Measurements from ENCODE around the gene POGZ. TPM values are rescaled to one million over a fixed set of nuclear protein-coding genes. Genes with fewer than 3 reads are reported as not detected.
"Not testable (repeated sequence)": the region's sequence is repeated elsewhere in the genome, so short reads cannot be mapped to it uniquely, and the experiment has no call there.

The POGZ gene
- total and polyA plus RNA-seq, 2 of the 13 experiments (the other 11 are each of a cell fraction or from before 2014, with no cell fraction given): 15.3 to 45.6 TPM

DNA sequence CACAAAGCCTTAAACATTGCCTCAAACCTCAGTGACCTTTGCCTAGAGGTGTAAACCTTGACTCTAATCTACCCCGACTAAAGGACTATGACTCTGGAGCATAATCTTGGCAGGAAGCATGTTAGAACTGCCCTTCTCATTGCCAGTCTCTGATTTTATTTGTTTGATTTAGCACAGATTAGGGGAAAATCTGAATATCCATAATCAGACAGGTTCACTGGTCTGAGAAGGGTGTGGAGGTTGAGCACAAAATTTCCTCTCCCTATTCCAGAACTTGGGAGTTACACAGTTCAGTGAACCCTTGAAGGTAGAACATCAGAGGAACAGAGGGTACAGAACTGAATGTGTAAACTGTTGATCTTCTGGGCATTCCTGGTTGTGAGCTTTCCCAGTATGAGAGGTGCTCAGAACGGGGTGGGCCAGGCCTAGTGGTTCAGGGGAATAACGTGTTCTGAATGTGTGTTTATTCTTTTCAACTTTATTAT, 68.2 kb downstream of the POGZ start (continued):
- TF ChIP-seq, protein P1, sequence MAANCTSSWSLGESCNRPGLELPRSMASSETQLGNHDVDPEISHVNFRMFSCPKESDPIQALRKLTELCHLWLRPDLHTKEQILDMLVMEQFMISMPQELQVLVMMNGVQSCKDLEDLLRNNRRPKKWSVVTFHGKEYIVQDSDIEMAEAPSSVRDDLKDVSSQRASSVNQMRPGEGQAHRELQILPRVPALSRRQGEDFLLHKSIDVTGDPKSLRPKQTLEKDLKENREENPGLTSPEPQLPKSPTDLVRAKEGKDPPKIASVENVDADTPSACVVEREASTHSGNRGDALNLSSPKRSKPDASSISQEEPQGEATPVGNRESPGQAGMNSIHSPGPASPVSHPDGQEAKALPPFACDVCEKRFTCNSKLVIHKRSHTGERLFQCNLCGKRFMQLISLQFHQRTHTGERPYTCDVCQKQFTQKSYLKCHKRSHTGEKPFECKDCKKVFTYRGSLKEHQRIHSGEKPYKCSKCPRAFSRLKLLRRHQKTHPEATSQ (CRISPR knock-in tag; IDR thresholded peaks at IDR 0.05; ENCODE audit: borderline replicate concordance): no peak

DNA sequence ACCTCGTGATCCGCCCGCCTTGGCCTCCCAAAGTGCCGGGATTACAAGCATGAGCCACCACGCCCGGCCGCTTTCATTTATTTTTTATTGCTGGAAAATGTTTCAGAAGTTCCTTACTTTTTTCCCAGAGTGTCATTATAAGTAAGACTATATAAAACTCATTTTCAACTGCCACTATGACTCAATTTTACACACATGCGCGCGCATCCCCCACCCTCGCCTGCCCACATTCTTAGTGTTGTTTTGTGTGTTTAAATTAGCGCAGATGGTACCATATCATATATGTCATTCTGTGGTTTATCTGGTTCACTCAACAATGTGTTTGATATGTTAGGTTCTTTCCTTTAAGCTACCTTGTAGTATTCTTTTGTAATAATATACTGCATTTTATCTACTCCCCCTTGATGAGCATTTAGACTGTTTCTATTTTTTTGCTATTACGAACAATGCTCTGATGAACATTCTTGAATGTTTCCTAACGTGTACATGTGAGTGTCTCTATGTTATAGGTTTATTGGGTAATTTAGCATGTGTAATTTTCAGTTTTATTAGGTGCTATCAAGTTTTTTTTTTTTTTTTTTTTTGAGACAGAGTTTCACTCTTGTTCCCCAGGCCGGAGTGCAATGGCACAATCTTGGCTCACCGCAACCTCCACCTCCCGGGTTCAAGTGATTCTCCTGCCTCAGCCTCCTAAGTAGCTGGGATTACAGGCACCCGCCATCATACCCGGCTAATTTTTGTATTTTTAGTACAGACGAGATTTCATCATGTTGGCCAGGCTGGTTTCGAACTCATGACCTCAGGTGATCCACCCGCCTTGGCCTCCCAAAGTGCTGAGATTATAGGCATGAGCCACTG, 68.8 kb downstream of the POGZ start:
- H3K4me2 ChIP-seq (ENCODE audit: low read depth, low read length); DNase-seq (ENCODE audit: low spot score); H3K27ac ChIP-seq (ENCODE audit: extremely low read length, insufficient read depth, low read length); in situ Hi-C loops (cut with HindIII; ENCODE audit: extremely low pct_ligation_motif_present, low pct_unique_long_range_greater_than_20kb); FAIRE-seq; H4K20me1 ChIP-seq (ENCODE audit: insufficient read depth, low read length); H2AFZ ChIP-seq (ENCODE audit: low read length); H3K27me3 ChIP-seq (ENCODE audit: control insufficient read depth in 1 of 2, insufficient read depth in 2 of 2, low read length in 2 of 2); CTCF ChIA-PET (ENCODE audit: low intra/inter-chr PET ratio, low total read pairs); intact Hi-C loops (cut with micrococcal nuclease; ENCODE audit: unreplicated experiment); H3K9me3 ChIP-seq (ENCODE audit: low read length); H3K9ac ChIP-seq (ENCODE audit: insufficient read depth, low read depth, low read length); ATAC-seq; H3K4me3 ChIP-seq (replicated peaks in 1 of 3; ENCODE audit: insufficient read depth in 1 of 3, low read depth in 2 of 3, low read length in 3 of 3); POLR2A ChIA-PET; H3K36me3 ChIP-seq (replicated peaks in 1 of 2; ENCODE audit: control insufficient read depth in 1 of 2, insufficient read depth in 2 of 2, low read length in 2 of 2); BruUV-seq (replicated peaks); H3K79me2 ChIP-seq (ENCODE audit: insufficient read depth, low read length); H3K4me1 ChIP-seq (ENCODE audit: insufficient read depth, low read length): not testable (repeated sequence)
- WGBS (ENCODE audit: low lambda C conversion rate): 72% methylated on average over 22 of the region's 22 CpGs

DNA sequence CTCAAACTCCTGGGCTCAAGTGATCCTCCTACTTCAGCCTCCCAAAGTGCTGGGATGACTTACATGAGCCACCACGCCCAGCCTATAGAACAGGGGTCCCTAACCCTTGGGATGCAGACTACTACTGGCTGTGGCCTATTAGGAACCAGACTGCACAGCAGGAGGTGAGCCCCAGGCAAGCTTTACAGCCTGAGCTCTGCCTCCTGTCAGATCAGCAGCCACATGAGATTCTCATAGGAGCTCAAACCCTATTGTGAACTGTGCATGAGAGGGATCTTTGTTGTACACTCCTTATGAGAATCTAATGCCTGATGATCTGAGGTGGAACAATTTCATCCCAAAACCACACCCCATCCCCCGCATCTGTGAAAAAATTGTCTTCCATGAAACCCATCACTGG, 73.3 kb downstream of the POGZ start:
- peaks cover 4% of the 10 kb centered on the region; the same call in 1 of the 2 replicates for H3K4me1 ChIP-seq (ENCODE audit: insufficient read depth, low read length)
- FAIRE-seq (no peak), DNase-seq (ENCODE audit: low spot score) (no peak), ATAC-seq (no peak)
- H2AFZ ChIP-seq (ENCODE audit: low read length): no peak overlapping the region
- no peak overlapping the region for H3K9ac ChIP-seq (ENCODE audit: insufficient read depth, low read depth, low read length)
- no peaks in the 10 kb centered on the region for H4K20me1 ChIP-seq (ENCODE audit: insufficient read depth, low read length)
- intact Hi-C loops (cut with micrococcal nuclease; ENCODE audit: unreplicated experiment) (no loop called here), in situ Hi-C loops (cut with HindIII; ENCODE audit: extremely low pct_ligation_motif_present, low pct_unique_long_range_greater_than_20kb) (no loop called here)
- no peaks in the 10 kb centered on the region for H3K79me2 ChIP-seq (ENCODE audit: insufficient read depth, low read length)
- H3K27ac ChIP-seq (ENCODE audit: extremely low read length, insufficient read depth, low read length): no peak overlapping the region
- POLR2A ChIA-PET: interaction anchor here (2.3 kb wide), 1 partner anchor 13 kb away, joined by 8 read pairs; the partner anchor contains the start of gene SELENBP1
- no peaks in the 10 kb centered on the region for H3K36me3 ChIP-seq (replicated peaks in 1 of 2; ENCODE audit: control insufficient read depth in 1 of 2, insufficient read depth in 2 of 2, low read length in 2 of 2)
- no peak overlapping the region for H3K4me2 ChIP-seq (ENCODE audit: low read depth, low read length)
- CTCF ChIA-PET (ENCODE audit: low intra/inter-chr PET ratio, low total read pairs): no interaction called here
- H3K27me3 ChIP-seq (ENCODE audit: control insufficient read depth in 1 of 2, insufficient read depth in 2 of 2, low read length in 2 of 2): peaks cover 2 to 5% of the 10 kb centered on the region in 2 experiments; a peak in 1 of 5 replicates
- no TSS peak for BruUV-seq (replicated peaks)
- no peak overlapping the region for H3K4me3 ChIP-seq (replicated peaks in 1 of 3; ENCODE audit: insufficient read depth in 1 of 3, low read depth in 2 of 3, low read length in 3 of 3)
- 33% methylated on average over 2 of the region's 2 CpGs for WGBS (ENCODE audit: low lambda C conversion rate)
- H3K9me3 ChIP-seq (ENCODE audit: low read length): no peaks in the 10 kb centered on the region
- TF ChIP-seq ZBTB7A (CRISPR knock-in tag; IDR thresholded peaks at IDR 0.05) (no peak), ZSCAN25 (CRISPR knock-in tag; IDR thresholded peaks at IDR 0.05) (no peak), MAFF (IDR thresholded peaks at IDR 0.05; ENCODE audit: low read depth, low read length) (no peak)
- TF ChIP-seq, protein P2, sequence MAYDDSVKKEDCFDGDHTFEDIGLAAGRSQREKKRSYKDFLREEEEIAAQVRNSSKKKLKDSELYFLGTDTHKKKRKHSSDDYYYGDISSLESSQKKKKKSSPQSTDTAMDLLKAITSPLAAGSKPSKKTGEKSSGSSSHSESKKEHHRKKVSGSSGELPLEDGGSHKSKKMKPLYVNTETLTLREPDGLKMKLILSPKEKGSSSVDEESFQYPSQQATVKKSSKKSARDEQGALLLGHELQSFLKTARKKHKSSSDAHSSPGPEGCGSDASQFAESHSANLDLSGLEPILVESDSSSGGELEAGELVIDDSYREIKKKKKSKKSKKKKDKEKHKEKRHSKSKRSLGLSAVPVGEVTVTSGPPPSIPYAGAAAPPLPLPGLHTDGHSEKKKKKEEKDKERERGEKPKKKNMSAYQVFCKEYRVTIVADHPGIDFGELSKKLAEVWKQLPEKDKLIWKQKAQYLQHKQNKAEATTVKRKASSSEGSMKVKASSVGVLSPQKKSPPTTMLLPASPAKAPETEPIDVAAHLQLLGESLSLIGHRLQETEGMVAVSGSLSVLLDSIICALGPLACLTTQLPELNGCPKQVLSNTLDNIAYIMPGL (CRISPR knock-in tag; IDR thresholded peaks at IDR 0.05; ENCODE audit: borderline replicate concordance in 1 of 2, low read depth in 1 of 2): no peak
- TF ChIP-seq, protein P3, sequence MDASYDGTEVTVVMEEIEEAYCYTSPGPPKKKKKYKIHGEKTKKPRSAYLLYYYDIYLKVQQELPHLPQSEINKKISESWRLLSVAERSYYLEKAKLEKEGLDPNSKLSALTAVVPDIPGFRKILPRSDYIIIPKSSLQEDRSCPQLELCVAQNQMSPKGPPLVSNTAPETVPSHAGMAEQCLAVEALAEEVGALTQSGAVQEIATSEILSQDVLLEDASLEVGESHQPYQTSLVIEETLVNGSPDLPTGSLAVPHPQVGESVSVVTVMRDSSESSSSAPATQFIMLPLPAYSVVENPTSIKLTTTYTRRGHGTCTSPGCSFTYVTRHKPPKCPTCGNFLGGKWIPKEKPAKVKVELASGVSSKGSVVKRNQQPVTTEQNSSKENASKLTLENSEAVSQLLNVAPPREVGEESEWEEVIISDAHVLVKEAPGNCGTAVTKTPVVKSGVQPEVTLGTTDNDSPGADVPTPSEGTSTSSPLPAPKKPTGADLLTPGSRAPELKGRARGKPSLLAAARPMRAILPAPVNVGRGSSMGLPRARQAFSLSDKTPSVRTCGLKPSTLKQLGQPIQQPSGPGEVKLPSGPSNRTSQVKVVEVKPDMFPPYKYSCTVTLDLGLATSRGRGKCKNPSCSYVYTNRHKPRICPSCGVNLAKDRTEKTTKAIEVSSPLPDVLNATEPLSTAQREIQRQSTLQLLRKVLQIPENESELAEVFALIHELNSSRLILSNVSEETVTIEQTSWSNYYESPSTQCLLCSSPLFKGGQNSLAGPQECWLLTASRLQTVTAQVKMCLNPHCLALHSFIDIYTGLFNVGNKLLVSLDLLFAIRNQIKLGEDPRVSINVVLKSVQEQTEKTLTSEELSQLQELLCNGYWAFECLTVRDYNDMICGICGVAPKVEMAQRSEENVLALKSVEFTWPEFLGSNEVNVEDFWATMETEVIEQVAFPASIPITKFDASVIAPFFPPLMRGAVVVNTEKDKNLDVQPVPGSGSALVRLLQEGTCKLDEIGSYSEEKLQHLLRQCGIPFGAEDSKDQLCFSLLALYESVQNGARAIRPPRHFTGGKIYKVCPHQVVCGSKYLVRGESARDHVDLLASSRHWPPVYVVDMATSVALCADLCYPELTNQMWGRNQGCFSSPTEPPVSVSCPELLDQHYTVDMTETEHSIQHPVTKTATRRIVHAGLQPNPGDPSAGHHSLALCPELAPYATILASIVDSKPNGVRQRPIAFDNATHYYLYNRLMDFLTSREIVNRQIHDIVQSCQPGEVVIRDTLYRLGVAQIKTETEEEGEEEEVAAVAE (CRISPR knock-in tag; IDR thresholded peaks at IDR 0.05; ENCODE audit: borderline replicate concordance): no peak

Data from HepG2 (cell line).